ENCODE measurements around the gene SLFN12L.
"Not testable (repeated sequence)": the region's sequence is repeated elsewhere in the genome, so short reads cannot be mapped to it uniquely, and the experiment has no call there.

SLFN12L gene

GRCh38 chr17:35563181-35563580, 25.7 kb upstream of the SLFN12L start:
- WGBS, 2 experiments, result 83 to 85% methylated on average over 16 of the region's 16 CpGs
- not testable (repeated sequence) for H3K4me1 ChIP-seq (ENCODE audit: control insufficient read depth, insufficient read depth, low read length); H3K4me3 ChIP-seq (ENCODE audit: insufficient read depth, low read depth, low read length); H3K9me3 ChIP-seq (ENCODE audit: control insufficient read depth, low read length); H3K27ac ChIP-seq (ENCODE audit: insufficient read depth, low read depth, low read length, poor library complexity, severe bottlenecking); H3K36me3 ChIP-seq (ENCODE audit: control insufficient read depth, insufficient read depth, low read length)
- peaks cover 23% of the 10 kb centered on the region for H3K27me3 ChIP-seq (ENCODE audit: control insufficient read depth, insufficient read depth, low read length, poor library complexity, severe bottlenecking)

DNA sequence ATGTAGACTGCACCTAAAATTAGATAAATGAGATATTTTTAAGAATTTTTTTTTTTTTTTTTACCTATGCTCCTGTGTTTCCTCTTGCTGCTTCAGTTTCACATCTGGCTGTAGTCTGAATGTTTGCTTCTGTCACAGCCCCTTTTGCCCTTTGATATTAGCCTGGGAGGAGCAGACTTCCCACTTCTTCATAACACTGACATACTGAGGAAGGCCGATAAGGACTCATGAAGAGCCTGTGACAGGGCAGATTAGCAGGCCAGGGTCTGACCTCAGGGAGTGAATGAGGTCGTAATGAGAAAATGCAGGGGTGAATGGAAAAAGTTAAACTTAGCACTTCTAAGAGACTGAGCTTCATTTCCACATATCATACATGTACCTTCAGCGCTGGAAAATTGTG, 23.2 kb upstream of the SLFN12L start, which contains the start of gene SLFN14:
Gene SLFN14, minus strand, starts transcription at position 117 of the 400 bp plus-strand sequence. CDS start 2,757 bp downstream, outside the sequence.
- Histone ChIP-seq H3K4me1 (ENCODE audit: control insufficient read depth, insufficient read depth, low read length) (no peaks in the 10 kb centered on the region), H3K4me3 (ENCODE audit: insufficient read depth, low read depth, low read length) (no peak within 1 kb of the TSS), H3K27me3 (ENCODE audit: control insufficient read depth, insufficient read depth, low read length, poor library complexity, severe bottlenecking) (peaks cover 18% of the 10 kb centered on the region), H3K27ac (ENCODE audit: insufficient read depth, low read depth, low read length, poor library complexity, severe bottlenecking) (no peak within 1 kb of the TSS), H3K9me3 (ENCODE audit: control insufficient read depth, low read length) (no peaks in the 10 kb centered on the region), H3K36me3 (ENCODE audit: control insufficient read depth, insufficient read depth, low read length) (no peaks in the 10 kb centered on the region)
- WGBS, 2 experiments, result 79 to 82% methylated on average over 3 of the region's 3 CpGs

DNA sequence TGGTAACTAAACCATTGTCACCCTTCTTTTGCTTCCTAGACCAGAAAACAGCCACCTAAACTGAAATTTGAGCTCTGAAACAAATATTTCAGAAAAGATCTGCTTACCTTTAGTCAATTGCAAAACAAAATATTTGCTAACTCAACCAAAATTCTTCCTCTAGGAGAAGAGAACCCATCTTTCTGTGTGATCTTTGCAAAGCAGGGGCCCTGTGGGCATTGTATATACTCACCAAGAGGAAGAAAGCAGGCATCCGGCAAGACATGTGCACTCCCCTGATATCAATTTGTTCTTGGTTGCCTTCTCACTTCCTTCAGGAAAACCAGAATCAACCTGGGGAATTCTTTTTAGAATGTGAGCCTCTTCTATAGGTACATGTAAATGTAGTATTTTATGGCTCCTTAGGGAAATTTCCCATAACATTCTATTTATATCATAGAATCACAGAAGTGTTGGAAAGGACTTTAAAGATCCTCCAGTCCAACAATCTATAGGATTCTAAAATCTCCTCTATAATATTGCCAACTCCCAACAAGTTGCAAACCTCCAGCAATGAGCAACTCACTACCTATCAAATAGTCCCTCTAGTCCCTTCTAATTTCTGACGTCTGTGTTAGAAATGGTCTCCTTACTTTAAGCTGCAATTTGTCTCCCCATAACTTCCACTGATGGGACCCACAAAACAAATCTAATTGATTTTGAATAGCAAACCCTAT, 22.2 kb upstream of the SLFN12L start:
- H3K27me3 ChIP-seq (ENCODE audit: control insufficient read depth, insufficient read depth, low read length, poor library complexity, severe bottlenecking), result peaks cover 10% of the 10 kb centered on the region
- no peak overlapping the region for H3K27ac ChIP-seq (ENCODE audit: insufficient read depth, low read depth, low read length, poor library complexity, severe bottlenecking)
- no peaks in the 10 kb centered on the region for H3K36me3 ChIP-seq (ENCODE audit: control insufficient read depth, insufficient read depth, low read length)

DNA sequence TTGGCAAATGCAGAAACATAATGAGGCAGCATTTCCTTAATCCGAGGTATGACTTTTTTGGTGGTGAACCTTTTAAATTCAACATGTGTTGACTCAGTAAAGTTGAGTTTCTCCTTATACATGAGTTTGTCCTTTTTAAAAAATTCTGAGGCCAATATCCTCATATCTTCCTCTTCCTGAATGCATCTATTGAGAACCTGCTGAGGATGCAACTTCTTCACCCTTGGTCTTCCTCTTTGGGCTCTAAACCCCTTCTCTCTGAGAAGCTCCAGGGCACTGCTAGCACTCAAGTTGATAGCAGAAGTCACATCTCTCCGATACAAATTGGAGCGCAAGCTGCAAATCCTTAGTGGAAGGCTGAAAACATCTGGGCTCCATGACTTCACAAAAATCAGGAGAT, 19.9 kb upstream of the SLFN12L start:
- Histone ChIP-seq H3K36me3 (ENCODE audit: control insufficient read depth, insufficient read depth, low read length) (no peaks in the 10 kb centered on the region), H3K4me1 (ENCODE audit: control insufficient read depth, insufficient read depth, low read length) (no peaks in the 10 kb centered on the region), H3K9me3 (ENCODE audit: control insufficient read depth, low read length) (no peaks in the 10 kb centered on the region), H3K27ac (ENCODE audit: insufficient read depth, low read depth, low read length, poor library complexity, severe bottlenecking) (no peak overlapping the region), H3K27me3 (ENCODE audit: control insufficient read depth, insufficient read depth, low read length, poor library complexity, severe bottlenecking) (peaks cover 5% of the 10 kb centered on the region), H3K4me3 (ENCODE audit: insufficient read depth, low read depth, low read length) (no peak overlapping the region)
- WGBS, 2 experiments, result 88 to 94% methylated on average over 3 of the region's 3 CpGs

More for the DNA sequence above, 22.2 kb upstream of the SLFN12L start:
- H3K4me3 ChIP-seq (ENCODE audit: insufficient read depth, low read depth, low read length), result no peak overlapping the region
- H3K9me3 ChIP-seq (ENCODE audit: control insufficient read depth, low read length), result no peaks in the 10 kb centered on the region
- WGBS, 2 experiments, result 89% methylated on average over 2 of the region's 2 CpGs
- H3K4me1 ChIP-seq (ENCODE audit: control insufficient read depth, insufficient read depth, low read length), result no peaks in the 10 kb centered on the region

DNA sequence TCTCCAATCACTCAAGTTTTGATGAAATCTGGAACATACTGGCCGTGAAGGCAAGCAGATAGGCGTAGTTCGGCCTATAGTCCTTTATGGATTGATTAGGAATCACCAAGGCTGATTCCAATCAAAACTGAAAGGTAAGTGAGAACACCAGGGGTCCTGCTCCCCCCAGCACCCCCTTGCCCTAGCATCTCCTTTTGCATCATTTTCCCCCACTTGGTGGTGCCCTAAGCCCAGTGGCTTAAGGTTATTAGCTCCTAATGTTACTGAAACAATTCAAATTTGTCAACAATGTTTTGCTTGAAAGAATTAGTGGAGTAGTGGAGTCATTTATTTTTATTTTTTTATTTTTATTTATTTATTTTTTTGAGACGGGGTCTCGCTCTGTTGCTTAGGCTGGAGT, 18.2 kb upstream of the SLFN12L start:
- Histone ChIP-seq H3K27ac (ENCODE audit: insufficient read depth, low read depth, low read length, poor library complexity, severe bottlenecking) (no peak overlapping the region), H3K4me3 (ENCODE audit: insufficient read depth, low read depth, low read length) (no peak overlapping the region), H3K4me1 (ENCODE audit: control insufficient read depth, insufficient read depth, low read length) (no peaks in the 10 kb centered on the region), H3K9me3 (ENCODE audit: control insufficient read depth, low read length) (no peaks in the 10 kb centered on the region), H3K36me3 (ENCODE audit: control insufficient read depth, insufficient read depth, low read length) (no peaks in the 10 kb centered on the region), H3K27me3 (ENCODE audit: control insufficient read depth, insufficient read depth, low read length, poor library complexity, severe bottlenecking) (peaks cover 5% of the 10 kb centered on the region)
- 94 to 97% methylated on average over 3 to 5 of the region's 5 CpGs for WGBS, 2 experiments

GRCh38 chr17:35554668-35555067, 17.2 kb upstream of the SLFN12L start:
- 87 to 91% methylated on average over 4 to 5 of the region's 5 CpGs for WGBS, 2 experiments
- Histone ChIP-seq H3K4me1 (ENCODE audit: control insufficient read depth, insufficient read depth, low read length) (no peaks in the 10 kb centered on the region), H3K36me3 (ENCODE audit: control insufficient read depth, insufficient read depth, low read length) (no peaks in the 10 kb centered on the region), H3K9me3 (ENCODE audit: control insufficient read depth, low read length) (no peaks in the 10 kb centered on the region), H3K4me3 (ENCODE audit: insufficient read depth, low read depth, low read length) (no peak overlapping the region), H3K27ac (ENCODE audit: insufficient read depth, low read depth, low read length, poor library complexity, severe bottlenecking) (no peak overlapping the region), H3K27me3 (ENCODE audit: control insufficient read depth, insufficient read depth, low read length, poor library complexity, severe bottlenecking) (peaks cover 5% of the 10 kb centered on the region)

DNA sequence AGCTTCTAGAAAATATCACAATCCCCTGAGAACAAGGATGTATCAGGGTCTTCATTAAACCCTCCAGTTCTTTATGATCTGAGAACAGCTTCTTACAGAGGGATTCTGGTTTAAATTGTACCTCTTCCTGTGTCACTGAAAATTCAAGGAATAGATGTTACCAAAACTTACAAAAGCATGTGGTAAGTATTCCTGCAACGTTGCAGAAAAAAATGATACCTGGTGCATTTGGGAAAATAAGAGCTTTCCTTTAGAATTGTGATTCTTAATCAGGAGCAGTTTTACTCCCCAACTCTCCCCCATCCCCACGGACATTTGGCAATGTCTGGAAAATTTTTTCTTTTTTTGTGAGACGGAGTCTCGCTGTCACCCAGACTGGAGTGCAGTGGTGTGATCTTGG, 15.8 kb upstream of the SLFN12L start:
- Histone ChIP-seq H3K4me3 (ENCODE audit: insufficient read depth, low read depth, low read length) (no peak overlapping the region), H3K27ac (ENCODE audit: insufficient read depth, low read depth, low read length, poor library complexity, severe bottlenecking) (no peak overlapping the region), H3K27me3 (ENCODE audit: control insufficient read depth, insufficient read depth, low read length, poor library complexity, severe bottlenecking) (peaks cover 5% of the 10 kb centered on the region), H3K4me1 (ENCODE audit: control insufficient read depth, insufficient read depth, low read length) (no peaks in the 10 kb centered on the region), H3K36me3 (ENCODE audit: control insufficient read depth, insufficient read depth, low read length) (no peaks in the 10 kb centered on the region), H3K9me3 (ENCODE audit: control insufficient read depth, low read length) (no peaks in the 10 kb centered on the region)
- WGBS, 2 experiments, result 91 to 93% methylated on average over 4 of the region's 4 CpGs

DNA sequence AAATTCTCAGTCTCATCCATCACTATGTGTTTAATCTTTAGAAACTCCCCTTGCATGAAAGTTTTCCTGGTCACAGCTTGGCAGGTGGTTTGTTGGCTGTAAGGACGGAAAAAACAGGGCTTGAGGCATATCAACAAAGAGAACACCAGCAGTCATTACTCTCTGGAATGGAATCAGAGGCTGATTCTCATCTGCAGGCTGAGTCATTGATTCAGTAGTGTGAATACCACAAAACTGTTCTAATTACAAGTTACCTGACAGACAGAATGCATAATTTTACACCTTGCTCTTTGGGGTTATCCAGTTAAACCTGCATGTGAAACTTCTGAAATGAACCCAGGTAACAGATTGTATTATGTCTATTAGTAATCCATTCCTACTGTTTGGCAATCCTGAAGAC, 11.5 kb upstream of the SLFN12L start:
- H3K4me3 ChIP-seq (ENCODE audit: insufficient read depth, low read depth, low read length), result no peak overlapping the region
- H3K9me3 ChIP-seq (ENCODE audit: control insufficient read depth, low read length), result no peaks in the 10 kb centered on the region
- no peaks in the 10 kb centered on the region for H3K4me1 ChIP-seq (ENCODE audit: control insufficient read depth, insufficient read depth, low read length)
- H3K27ac ChIP-seq (ENCODE audit: insufficient read depth, low read depth, low read length, poor library complexity, severe bottlenecking), result no peak overlapping the region
- H3K36me3 ChIP-seq (ENCODE audit: control insufficient read depth, insufficient read depth, low read length), result no peaks in the 10 kb centered on the region
- peaks cover 7% of the 10 kb centered on the region for H3K27me3 ChIP-seq (ENCODE audit: control insufficient read depth, insufficient read depth, low read length, poor library complexity, severe bottlenecking)
- WGBS, 2 experiments, result 73 to 84% methylated on average over 1 of the region's 1 CpG

DNA sequence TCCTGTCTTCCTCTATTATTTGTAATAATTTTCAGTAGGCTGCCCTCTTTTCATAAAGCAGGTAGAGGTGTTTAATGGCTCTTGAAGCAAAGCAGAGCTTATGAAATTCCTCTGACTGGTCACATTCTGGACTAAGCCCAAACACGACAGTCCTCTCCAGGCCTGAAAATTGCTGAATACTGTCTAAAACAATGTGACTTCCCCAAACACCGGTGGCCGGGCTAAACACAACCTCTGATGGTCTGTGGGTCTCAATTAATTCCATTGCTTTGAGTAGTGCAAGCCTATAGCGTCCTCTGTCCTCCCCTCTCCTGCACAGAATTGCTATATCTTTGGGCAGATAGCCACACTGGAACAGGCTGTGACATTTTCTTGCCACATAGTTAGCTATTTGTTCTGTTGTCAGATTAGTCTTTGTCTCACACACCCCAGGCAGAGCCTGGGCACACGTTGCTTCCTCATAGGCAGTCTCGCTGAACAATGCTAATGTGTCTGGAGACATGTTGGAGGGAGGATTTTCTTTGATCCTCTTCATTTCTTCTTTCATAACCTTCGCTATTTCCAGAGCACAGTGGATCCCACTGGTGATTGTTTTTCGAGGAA, 10.8 kb upstream of the SLFN12L start:
- 80 to 90% methylated on average over 6 to 8 of the region's 8 CpGs for WGBS, 2 experiments
- Histone ChIP-seq H3K4me3 (ENCODE audit: insufficient read depth, low read depth, low read length) (no peak overlapping the region), H3K36me3 (ENCODE audit: control insufficient read depth, insufficient read depth, low read length) (no peaks in the 10 kb centered on the region), H3K4me1 (ENCODE audit: control insufficient read depth, insufficient read depth, low read length) (no peaks in the 10 kb centered on the region), H3K27me3 (ENCODE audit: control insufficient read depth, insufficient read depth, low read length, poor library complexity, severe bottlenecking) (peaks cover 7% of the 10 kb centered on the region), H3K9me3 (ENCODE audit: control insufficient read depth, low read length) (no peaks in the 10 kb centered on the region), H3K27ac (ENCODE audit: insufficient read depth, low read depth, low read length, poor library complexity, severe bottlenecking) (no peak overlapping the region)

- H3K9me3 ChIP-seq (ENCODE audit: control insufficient read depth, low read length), result no peaks in the 10 kb centered on the region
- peaks cover 7% of the 10 kb centered on the region for H3K27me3 ChIP-seq (ENCODE audit: control insufficient read depth, insufficient read depth, low read length, poor library complexity, severe bottlenecking)
- H3K4me1 ChIP-seq (ENCODE audit: control insufficient read depth, insufficient read depth, low read length), result no peaks in the 10 kb centered on the region
- no peak overlapping the region for H3K27ac ChIP-seq (ENCODE audit: insufficient read depth, low read depth, low read length, poor library complexity, severe bottlenecking)
- WGBS, 2 experiments, result 90 to 93% methylated on average over 1 of the region's 1 CpG
- H3K4me3 ChIP-seq (ENCODE audit: insufficient read depth, low read depth, low read length), result no peak overlapping the region
- no peaks in the 10 kb centered on the region for H3K36me3 ChIP-seq (ENCODE audit: control insufficient read depth, insufficient read depth, low read length)
Observed at GRCh38 chr17:35546487-35546886, 9.0 kb upstream of the SLFN12L start.
